Frontal cortex (tissue), 1 donor: ENCODE results near the gene UBAP1. TPM values are rescaled to one million over a fixed set of nuclear protein-coding genes. Genes with fewer than 3 reads are reported as not detected.

ENCODE experiments used
- small RNA-seq: library from RNA; depleted of rRNA; stranded (forward); fragments of <200 nt; gene quantifications from one replicate; pipeline ENCODE3, GENCODE V24; 2014
- total RNA-seq: library from RNA; depleted of rRNA; stranded (reverse); fragments of >200 nt; gene quantifications from one replicate; pipeline ENCODE4 v1.2.3, GENCODE V29; 2014

UBAP1 gene
- total RNA-seq, 1 donor from 2014 or later, result 21.6 TPM

Small RNA genes within 50 kb of the gene (small RNA-seq; reads per million reads assigned to genes)
- gene AL353662.3, result not detected
- gene RNA5SP282, result not detected
- gene RNU2-50P, result not detected

Other genes with a start within 250 kb of the UBAP1 start
- 66.0 TPM for gene UBAP2, start 130.2 kb upstream of the UBAP1 start, total RNA-seq
- 19.2 TPM for gene DCAF12, start 52.3 kb upstream of the UBAP1 start, total RNA-seq
- 1.2 TPM for gene KIF24, start 150.2 kb downstream of the UBAP1 start, total RNA-seq
- gene NUDT2, start 150.5 kb downstream of the UBAP1 start, total RNA-seq, result 15.5 TPM
- 2.4 TPM for gene MYORG, start 197.9 kb downstream of the UBAP1 start, total RNA-seq